ENCODE measurements around the gene PLA2G2C. TPM values are rescaled to one million over a fixed set of nuclear protein-coding genes. Genes with fewer than 3 reads are reported as not detected.

The PLA2G2C gene
- total and polyA plus RNA-seq, 2 experiments from 2014 or later = not detected

DNA sequence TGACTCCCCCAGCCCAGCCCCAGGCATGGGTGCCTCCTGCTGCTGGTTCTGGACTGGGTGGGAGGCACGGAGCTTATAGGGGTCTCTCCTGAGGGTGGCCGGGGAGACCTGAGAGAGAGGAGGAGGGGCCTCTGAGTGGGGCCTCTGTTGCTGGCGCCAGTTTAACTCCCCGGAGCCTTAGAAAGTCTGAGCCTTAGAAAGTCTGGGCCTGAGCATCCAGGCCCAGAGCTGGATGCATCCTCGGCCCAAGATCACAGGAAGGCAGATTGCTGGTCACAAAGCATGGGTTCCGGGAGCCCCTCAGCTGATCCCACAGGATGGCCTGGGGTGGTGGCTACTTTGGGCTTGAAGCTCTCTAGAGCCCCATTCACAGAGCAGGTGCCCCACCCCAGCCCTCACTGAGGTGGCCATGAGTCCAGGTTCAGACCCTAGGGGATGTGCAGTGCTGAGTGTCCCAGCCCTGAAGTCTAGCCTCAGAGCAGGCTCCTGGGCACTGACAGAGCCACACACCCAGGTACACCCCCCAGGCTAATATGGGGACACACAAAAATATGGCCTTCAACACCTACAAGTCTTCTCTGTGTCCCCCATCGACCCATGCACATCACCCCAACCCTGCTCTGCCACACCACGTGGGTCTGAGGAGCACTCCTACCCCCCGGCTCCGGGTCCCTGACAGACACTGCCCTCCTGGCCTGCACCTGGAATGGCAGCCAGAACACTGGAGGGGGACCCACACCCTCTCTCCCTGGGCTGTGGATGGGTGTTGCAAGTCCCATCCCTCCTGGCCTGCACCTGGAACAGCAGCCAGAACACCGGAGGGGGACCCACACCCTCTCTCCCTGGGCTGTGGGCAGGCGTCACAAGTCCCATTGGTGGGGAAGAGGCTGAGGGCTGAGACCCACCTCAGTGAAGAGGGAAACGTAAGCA lies 37.5 kb downstream of the PLA2G2C start:
- no peak for ATAC-seq
- no peak overlapping the region for H3K4me3 Mint-ChIP-seq
- no peak for DNase-seq (ENCODE audit: low spot score)
- Histone ChIP-seq H3K36me3 (ENCODE audit: insufficient read depth) (no peaks in the 10 kb centered on the region), H3K4me1 (ENCODE audit: insufficient read depth) (peaks cover 9% of the 10 kb centered on the region; the same call in 1 of the 2 replicates), H2AFZ (no peak overlapping the region), H3K27ac (ENCODE audit: low read depth) (no peak overlapping the region), H3K9me2 (ENCODE audit: insufficient read depth) (no peaks in the 10 kb centered on the region), H3K27me3 (ENCODE audit: insufficient read depth) (no peaks in the 10 kb centered on the region), H4K20me1 (replicated peaks; ENCODE audit: insufficient read depth) (no peaks in the 10 kb centered on the region), H3K4me2 (no peak overlapping the region), H3K79me2 (replicated peaks; ENCODE audit: insufficient read depth) (no peaks in the 10 kb centered on the region), H3F3A (replicated peaks; ENCODE audit: low read depth) (0 out of 2 replicates have a peak, but pooled peaks cover 3% of the 10 kb centered on the region), H3K4me3 (no peak overlapping the region)
- no peaks in the 10 kb centered on the region for H3K36me3 Mint-ChIP-seq (ENCODE audit: low read depth)
- no peak for TF ChIP-seq CTCF (conservative IDR thresholded peaks at IDR 0.05; ENCODE audit: low read depth in 2 of 2)
- no peak for TF ChIP-seq ZNF331 (CRISPR knock-in tag; IDR thresholded peaks at IDR 0.05; ENCODE audit: low read depth)
- no peak overlapping the region for H3K27ac Mint-ChIP-seq
- peaks cover 15% of the 10 kb centered on the region; the same call in 2 of the 3 replicates for H3K4me1 Mint-ChIP-seq
- H3K9me3 Mint-ChIP-seq = no peaks in the 10 kb centered on the region
- H3K27me3 Mint-ChIP-seq (ENCODE audit: insufficient read depth, low read depth, poor library complexity) = peaks cover 1% of the 10 kb centered on the region

DNA sequence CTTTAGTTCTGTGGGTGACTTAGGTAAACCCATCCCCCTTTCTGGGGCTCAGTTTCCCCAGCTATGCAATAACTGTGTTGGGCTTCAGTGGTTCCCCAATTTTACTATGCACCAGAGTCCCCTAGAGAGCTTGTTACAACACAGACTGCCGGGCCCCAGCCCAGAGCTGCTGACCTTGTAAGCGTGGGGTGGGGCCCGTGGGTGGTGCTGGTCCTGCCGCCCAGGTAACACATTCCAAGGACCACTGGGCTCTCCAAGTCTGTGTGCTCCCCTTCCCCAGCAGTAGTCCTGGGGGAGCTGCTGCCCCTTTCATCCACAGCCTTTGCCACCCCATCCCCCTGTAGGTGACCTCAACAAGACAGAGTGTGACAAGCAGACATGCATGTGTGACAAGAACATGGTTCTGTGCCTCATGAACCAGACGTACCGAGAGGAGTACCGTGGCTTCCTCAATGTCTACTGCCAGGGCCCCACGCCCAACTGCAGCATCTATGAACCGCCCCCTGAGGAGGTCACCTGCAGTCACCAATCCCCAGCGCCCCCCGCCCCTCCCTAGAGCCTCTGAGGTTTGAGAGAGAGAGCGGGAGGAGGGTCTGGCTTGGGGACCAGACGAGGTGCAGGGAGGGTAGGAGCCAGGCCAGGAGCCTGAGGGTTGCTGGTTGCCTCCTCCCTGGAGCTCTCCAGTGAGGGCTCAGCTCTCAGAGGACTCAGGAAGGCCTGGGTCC lies 38.3 kb downstream of the PLA2G2C start:
- H3K9me2 ChIP-seq (ENCODE audit: insufficient read depth) = no peaks in the 10 kb centered on the region
- peaks cover 12% of the 10 kb centered on the region; the same call in 2 of the 3 replicates for H3K4me1 Mint-ChIP-seq
- no peaks in the 10 kb centered on the region for H3K36me3 ChIP-seq (ENCODE audit: insufficient read depth)
- H3K4me3 Mint-ChIP-seq = no peak overlapping the region
- H3K9me3 Mint-ChIP-seq = no peaks in the 10 kb centered on the region
- no peaks in the 10 kb centered on the region for H4K20me1 ChIP-seq (replicated peaks; ENCODE audit: insufficient read depth)
- no peak overlapping the region for H3K27ac Mint-ChIP-seq
- H3K4me1 ChIP-seq (ENCODE audit: insufficient read depth) = peaks cover 6% of the 10 kb centered on the region; the same call in 1 of the 2 replicates
- H3K36me3 Mint-ChIP-seq (ENCODE audit: low read depth) = no peaks in the 10 kb centered on the region
- DNase-seq (ENCODE audit: low spot score) (no peak), ATAC-seq (no peak)
- 0 out of 2 replicates have a peak, but pooled peaks cover 3% of the 10 kb centered on the region for H3F3A ChIP-seq (replicated peaks; ENCODE audit: low read depth)
- H2AFZ ChIP-seq = no peak overlapping the region
- no peaks in the 10 kb centered on the region for H3K79me2 ChIP-seq (replicated peaks; ENCODE audit: insufficient read depth)
- peaks cover 1% of the 10 kb centered on the region for H3K27me3 Mint-ChIP-seq (ENCODE audit: insufficient read depth, low read depth, poor library complexity)
- no peaks in the 10 kb centered on the region for H3K27me3 ChIP-seq (ENCODE audit: insufficient read depth)
- no peak overlapping the region for H3K27ac ChIP-seq (ENCODE audit: low read depth)
- no peak overlapping the region for H3K4me3 ChIP-seq
- H3K4me2 ChIP-seq = no peak overlapping the region
- no peak for TF ChIP-seq STAT1 (IDR thresholded peaks at IDR 0.05; ENCODE audit: unreplicated experiment)
- TF ChIP-seq ZNF331 (CRISPR knock-in tag; IDR thresholded peaks at IDR 0.05; ENCODE audit: low read depth) = no peak
- TF ChIP-seq CREB1 (CRISPR knock-in tag; IDR thresholded peaks at IDR 0.05; ENCODE audit: low read depth) = no peak
- TF ChIP-seq, protein P1, sequence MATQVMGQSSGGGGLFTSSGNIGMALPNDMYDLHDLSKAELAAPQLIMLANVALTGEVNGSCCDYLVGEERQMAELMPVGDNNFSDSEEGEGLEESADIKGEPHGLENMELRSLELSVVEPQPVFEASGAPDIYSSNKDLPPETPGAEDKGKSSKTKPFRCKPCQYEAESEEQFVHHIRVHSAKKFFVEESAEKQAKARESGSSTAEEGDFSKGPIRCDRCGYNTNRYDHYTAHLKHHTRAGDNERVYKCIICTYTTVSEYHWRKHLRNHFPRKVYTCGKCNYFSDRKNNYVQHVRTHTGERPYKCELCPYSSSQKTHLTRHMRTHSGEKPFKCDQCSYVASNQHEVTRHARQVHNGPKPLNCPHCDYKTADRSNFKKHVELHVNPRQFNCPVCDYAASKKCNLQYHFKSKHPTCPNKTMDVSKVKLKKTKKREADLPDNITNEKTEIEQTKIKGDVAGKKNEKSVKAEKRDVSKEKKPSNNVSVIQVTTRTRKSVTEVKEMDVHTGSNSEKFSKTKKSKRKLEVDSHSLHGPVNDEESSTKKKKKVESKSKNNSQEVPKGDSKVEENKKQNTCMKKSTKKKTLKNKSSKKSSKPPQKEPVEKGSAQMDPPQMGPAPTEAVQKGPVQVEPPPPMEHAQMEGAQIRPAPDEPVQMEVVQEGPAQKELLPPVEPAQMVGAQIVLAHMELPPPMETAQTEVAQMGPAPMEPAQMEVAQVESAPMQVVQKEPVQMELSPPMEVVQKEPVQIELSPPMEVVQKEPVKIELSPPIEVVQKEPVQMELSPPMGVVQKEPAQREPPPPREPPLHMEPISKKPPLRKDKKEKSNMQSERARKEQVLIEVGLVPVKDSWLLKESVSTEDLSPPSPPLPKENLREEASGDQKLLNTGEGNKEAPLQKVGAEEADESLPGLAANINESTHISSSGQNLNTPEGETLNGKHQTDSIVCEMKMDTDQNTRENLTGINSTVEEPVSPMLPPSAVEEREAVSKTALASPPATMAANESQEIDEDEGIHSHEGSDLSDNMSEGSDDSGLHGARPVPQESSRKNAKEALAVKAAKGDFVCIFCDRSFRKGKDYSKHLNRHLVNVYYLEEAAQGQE (IDR thresholded peaks at IDR 0.05; ENCODE audit: unreplicated experiment) = no peak
- TF ChIP-seq JUNB (IDR thresholded peaks at IDR 0.05; ENCODE audit: unreplicated experiment) = no peak
- no peak for TF ChIP-seq ZNF114 (CRISPR knock-in tag; IDR thresholded peaks at IDR 0.05)
- TF ChIP-seq, protein P2, sequence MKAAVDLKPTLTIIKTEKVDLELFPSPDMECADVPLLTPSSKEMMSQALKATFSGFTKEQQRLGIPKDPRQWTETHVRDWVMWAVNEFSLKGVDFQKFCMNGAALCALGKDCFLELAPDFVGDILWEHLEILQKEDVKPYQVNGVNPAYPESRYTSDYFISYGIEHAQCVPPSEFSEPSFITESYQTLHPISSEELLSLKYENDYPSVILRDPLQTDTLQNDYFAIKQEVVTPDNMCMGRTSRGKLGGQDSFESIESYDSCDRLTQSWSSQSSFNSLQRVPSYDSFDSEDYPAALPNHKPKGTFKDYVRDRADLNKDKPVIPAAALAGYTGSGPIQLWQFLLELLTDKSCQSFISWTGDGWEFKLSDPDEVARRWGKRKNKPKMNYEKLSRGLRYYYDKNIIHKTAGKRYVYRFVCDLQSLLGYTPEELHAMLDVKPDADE (IDR thresholded peaks at IDR 0.05) = no peak
